ENCODE results near the gene HDGF. TPM values are rescaled to one million over a fixed set of nuclear protein-coding genes. Genes with fewer than 3 reads are reported as not detected.

Gene HDGF
- total RNA-seq, 3 donors from 2014 or later (not counting 1 experiment from before 2014, with no cell fraction given) = 95.3 to 110 (median 96.6) TPM

- H3K4me1 Mint-ChIP-seq = peaks cover 18 to 24% of the 10 kb centered on the region in 2 donors
- Histone ChIP-seq H3K27ac (ENCODE audit: low read length) (no peak overlapping the region), H3K36me3 (ENCODE audit: control insufficient read depth, insufficient read depth, low read length) (peaks cover 54% of the 10 kb centered on the region), H3K4me3 (ENCODE audit: low read length) (no peak overlapping the region), H3K9me3 (ENCODE audit: control insufficient read depth, insufficient read depth, low read length) (no peaks in the 10 kb centered on the region), H3K27me3 (ENCODE audit: control insufficient read depth, insufficient read depth, low read length) (no peaks in the 10 kb centered on the region), H3K4me1 (ENCODE audit: control insufficient read depth, insufficient read depth, low read length) (no peaks in the 10 kb centered on the region)
- H3K36me3 Mint-ChIP-seq = peaks cover 20% of the 10 kb centered on the region
- no peaks in the 10 kb centered on the region for H3K27me3 Mint-ChIP-seq (ENCODE audit: low read depth in 2 of 2)
- H3K4me3 Mint-ChIP-seq = no peak overlapping the region
- ATAC-seq (no peak), DNase-seq (no peak)
- H3K9me3 Mint-ChIP-seq = no peaks in the 10 kb centered on the region
- 98% methylated on average over 4 of the region's 4 CpGs for WGBS (ENCODE audit: insufficient coverage)
- no peak overlapping the region for H3K27ac Mint-ChIP-seq
- intact Hi-C loops (cut with micrococcal nuclease) = no loop called here
- TF ChIP-seq CTCF (IDR thresholded peaks at IDR 0.05) = no peak
These were observed 38.3 kb upstream of the HDGF start for GRCh38 chr1:156789621-156790318.

- no peaks in the 10 kb centered on the region for H3K4me1 ChIP-seq (ENCODE audit: control insufficient read depth, insufficient read depth, low read length)
- H3K27me3 ChIP-seq (ENCODE audit: control insufficient read depth, insufficient read depth, low read length) = no peaks in the 10 kb centered on the region
- Mint-ChIP-seq H3K9me3 (no peaks in the 10 kb centered on the region), H3K4me3 (no peak overlapping the region), H3K27ac (no peak overlapping the region), H3K27me3 (ENCODE audit: low read depth in 2 of 2) (no peaks in the 10 kb centered on the region), H3K4me1 (peaks cover 18 to 24% of the 10 kb centered on the region in 2 donors), H3K36me3 (peaks cover 13% of the 10 kb centered on the region)
- DNase-seq (no peak), ATAC-seq (no peak)
- 100% methylated on average over 2 of the region's 2 CpGs for WGBS (ENCODE audit: insufficient coverage)
- H3K4me3 ChIP-seq (ENCODE audit: low read length) = no peak overlapping the region
- no peaks in the 10 kb centered on the region for H3K9me3 ChIP-seq (ENCODE audit: control insufficient read depth, insufficient read depth, low read length)
- H3K36me3 ChIP-seq (ENCODE audit: control insufficient read depth, insufficient read depth, low read length) = peaks cover 49% of the 10 kb centered on the region
- intact Hi-C loops (cut with micrococcal nuclease) = no loop called here
- no peak for TF ChIP-seq CTCF (IDR thresholded peaks at IDR 0.05)
- no peak overlapping the region for H3K27ac ChIP-seq (ENCODE audit: low read length)
These were observed 36.7 kb upstream of the HDGF start for GRCh38 chr1:156788136-156788535.

GRCh38 chr1:156786640-156787039 is 35.2 kb upstream of the HDGF start:
- Mint-ChIP-seq H3K9me3 (no peaks in the 10 kb centered on the region), H3K36me3 (peaks cover 13% of the 10 kb centered on the region), H3K27me3 (ENCODE audit: low read depth in 2 of 2) (no peaks in the 10 kb centered on the region), H3K4me1 (peaks cover 21 to 27% of the 10 kb centered on the region in 2 donors), H3K27ac (peak overlapping the region; percentile 7 to 36), H3K4me3 (no peak overlapping the region)
- Histone ChIP-seq H3K9me3 (ENCODE audit: control insufficient read depth, insufficient read depth, low read length) (no peaks in the 10 kb centered on the region), H3K4me3 (ENCODE audit: low read length) (no peak overlapping the region), H3K4me1 (ENCODE audit: control insufficient read depth, insufficient read depth, low read length) (no peaks in the 10 kb centered on the region), H3K27ac (ENCODE audit: low read length) (no peak overlapping the region), H3K27me3 (ENCODE audit: control insufficient read depth, insufficient read depth, low read length) (no peaks in the 10 kb centered on the region), H3K36me3 (ENCODE audit: control insufficient read depth, insufficient read depth, low read length) (peaks cover 50% of the 10 kb centered on the region)
- ATAC-seq (peak in 2 of 3 donors; percentile 24 to 62), DNase-seq (no peak)
- no peak for TF ChIP-seq CTCF (IDR thresholded peaks at IDR 0.05)
- WGBS (ENCODE audit: insufficient coverage) = 28% methylated on average over 10 of the region's 10 CpGs
- intact Hi-C loops (cut with micrococcal nuclease) = no loop called here

- Mint-ChIP-seq H3K27ac (no peak overlapping the region), H3K36me3 (peaks cover 12% of the 10 kb centered on the region), H3K27me3 (ENCODE audit: low read depth in 2 of 2) (no peaks in the 10 kb centered on the region), H3K9me3 (no peaks in the 10 kb centered on the region), H3K4me1 (peaks cover 30 to 36% of the 10 kb centered on the region in 2 donors), H3K4me3 (no peak overlapping the region)
- TF ChIP-seq CTCF (IDR thresholded peaks at IDR 0.05) = no peak
- 95% methylated on average over 4 of the region's 6 CpGs for WGBS (ENCODE audit: insufficient coverage)
- ATAC-seq = no peak
- Histone ChIP-seq H3K4me1 (ENCODE audit: control insufficient read depth, insufficient read depth, low read length) (no peaks in the 10 kb centered on the region), H3K27ac (ENCODE audit: low read length) (no peak overlapping the region), H3K27me3 (ENCODE audit: control insufficient read depth, insufficient read depth, low read length) (no peaks in the 10 kb centered on the region), H3K9me3 (ENCODE audit: control insufficient read depth, insufficient read depth, low read length) (no peaks in the 10 kb centered on the region), H3K36me3 (ENCODE audit: control insufficient read depth, insufficient read depth, low read length) (peaks cover 42% of the 10 kb centered on the region), H3K4me3 (ENCODE audit: low read length) (no peak overlapping the region)
- no peak for DNase-seq
- intact Hi-C loops (cut with micrococcal nuclease) = no loop called here
These were observed 34.0 kb upstream of the HDGF start for GRCh38 chr1:156785458-156785857.

Data from natural killer cell (primary cell).